Mesenchymal stem cell (in vitro differentiated cells and primary cell): ENCODE data around the gene HOXB7.

ENCODE experiments used
- DNase-seq: peaks from one replicate; pipeline ENCODE4 v3.0.0-alpha.2; 2013
- H2AFZ ChIP-seq: one replicate; pipeline ENCODE4 v1.6.1; 2013; ENCODE audit warnings: low read depth, mild to moderate bottlenecking, control low read depth, inconsistent platforms, low read length, moderate library complexity
- H2AK5ac ChIP-seq: 2 replicates; pipeline ENCODE4 v1.6.1; 2013; ENCODE audit warnings: low read length, moderate library complexity, mild to moderate bottlenecking, inconsistent platforms; ENCODE audit not compliant: severe bottlenecking
- H2BK120ac ChIP-seq: one replicate; pipeline ENCODE4 v1.6.1; 2013; ENCODE audit warnings: low read depth, mild to moderate bottlenecking, inconsistent platforms, low read length, moderate library complexity
- H2BK12ac ChIP-seq, 2 experiments: one replicate each; pipeline ENCODE4 v1.6.1; 2013; ENCODE audit warnings: inconsistent platforms in 2 of 2, low read length in 2 of 2, mild to moderate bottlenecking in 2 of 2, moderate library complexity in 2 of 2, control low read depth in 1 of 2
- H2BK15ac ChIP-seq: one replicate; pipeline ENCODE4 v1.6.1; 2013; ENCODE audit warnings: mild to moderate bottlenecking, low read depth, inconsistent platforms; ENCODE audit not compliant: poor library complexity, severe bottlenecking
- H2BK5ac ChIP-seq: 2 replicates; pipeline ENCODE4 v1.6.1; 2013; ENCODE audit warnings: low read depth, mild to moderate bottlenecking, low read length, control low read depth, inconsistent platforms; ENCODE audit not compliant: poor library complexity, severe bottlenecking
- H3K14ac ChIP-seq, 2 experiments: one replicate each; pipeline ENCODE4 v1.6.1; 2013; ENCODE audit warnings: inconsistent platforms in 2 of 2, low read length in 2 of 2, control low read depth in 1 of 2, mild to moderate bottlenecking in 1 of 2, moderate library complexity in 1 of 2
- H3K18ac ChIP-seq, 2 experiments: one replicate each; pipeline ENCODE4 v1.6.1; 2013; ENCODE audit warnings: inconsistent platforms in 2 of 2, low read length in 2 of 2, control low read depth in 1 of 2, low read depth in 1 of 2, mild to moderate bottlenecking in 1 of 2
- H3K23ac ChIP-seq, 2 experiments: one replicate each; pipeline ENCODE4 v1.6.1; 2013; ENCODE audit warnings: inconsistent platforms in 2 of 2, low read length in 2 of 2, mild to moderate bottlenecking in 2 of 2, moderate library complexity in 2 of 2, control low read depth in 1 of 2
- H3K27ac ChIP-seq: 2 replicates; pipeline ENCODE4 v1.5.1; 2013; ENCODE audit warnings: mild to moderate bottlenecking, moderate library complexity, low read length, control low read depth, inconsistent platforms; ENCODE audit not compliant: poor library complexity, severe bottlenecking
- H3K27me3 ChIP-seq, 2 experiments: 2 replicates each; pipeline versions ENCODE4 v1.6.1 to v1.7.0; 2013; ENCODE audit warnings: low read length in 2 of 2, mild to moderate bottlenecking in 2 of 2, moderate library complexity in 2 of 2, control low read depth in 1 of 2, inconsistent platforms in 1 of 2; ENCODE audit not compliant: control insufficient read depth in 1 of 2, insufficient read depth in 1 of 2
- H3K36me3 ChIP-seq, 2 experiments: 2 replicates each; pipeline versions ENCODE4 v1.6.1 to v1.7.0; 2013; ENCODE audit warnings: low read length in 2 of 2, control low read depth in 1 of 2, inconsistent platforms in 1 of 2, low read depth in 1 of 2, mild to moderate bottlenecking in 1 of 2; ENCODE audit not compliant: insufficient read depth in 2 of 2, control insufficient read depth in 1 of 2
- H3K4ac ChIP-seq, 2 experiments: one replicate each; pipeline ENCODE4 v1.6.1; 2013; ENCODE audit warnings: inconsistent platforms in 2 of 2, low read length in 2 of 2, mild to moderate bottlenecking in 2 of 2, moderate library complexity in 2 of 2, control low read depth in 1 of 2, low read depth in 1 of 2
- H3K4me1 ChIP-seq: 2 replicates; pipeline ENCODE4 v1.6.1; 2013; ENCODE audit warnings: low read depth, low read length, control low read depth; ENCODE audit not compliant: control insufficient read depth, insufficient read depth
- H3K4me2 ChIP-seq: 2 replicates; pipeline ENCODE4 v1.6.1; 2013; ENCODE audit warnings: low read length, mild to moderate bottlenecking, inconsistent platforms; ENCODE audit not compliant: poor library complexity, severe bottlenecking
- H3K4me3 ChIP-seq, 2 experiments: 2 replicates each; pipeline versions ENCODE4 v1.5.1 to v1.7.0; 2013; ENCODE audit warnings: low read length in 2 of 2, mild to moderate bottlenecking in 2 of 2, control low read depth in 1 of 2, low read depth in 1 of 2; ENCODE audit not compliant: insufficient read depth in 1 of 2
- H3K79me1 ChIP-seq: replicated peaks from 2 replicates; pipeline ENCODE4 v1.6.1; 2013; ENCODE audit warnings: mild to moderate bottlenecking, control low read depth, low read length, inconsistent platforms; ENCODE audit not compliant: poor library complexity, severe bottlenecking
- H3K9ac ChIP-seq: 2 replicates; pipeline ENCODE4 v1.7.0; 2013; ENCODE audit warnings: mild to moderate bottlenecking, low read length, moderate library complexity
- H3K9me3 ChIP-seq: 2 replicates; pipeline ENCODE4 v1.7.0; 2013; ENCODE audit warnings: mild to moderate bottlenecking, low read length; ENCODE audit not compliant: control insufficient read depth
- H4K8ac ChIP-seq: one replicate; pipeline ENCODE4 v1.6.1; 2013; ENCODE audit warnings: inconsistent platforms, mild to moderate bottlenecking, low read length, moderate library complexity
- H4K91ac ChIP-seq: one replicate; pipeline ENCODE4 v1.6.1; 2013; ENCODE audit warnings: mild to moderate bottlenecking, low read length, inconsistent platforms
- WGBS: methylation state at CpG from one replicate; pipeline ENCODE4 v1.1.7; 2013; ENCODE audit warnings: mixed read lengths; 5-methylcytosine and 5-hydroxymethylcytosine counted together

HOXB7 gene

DNA sequence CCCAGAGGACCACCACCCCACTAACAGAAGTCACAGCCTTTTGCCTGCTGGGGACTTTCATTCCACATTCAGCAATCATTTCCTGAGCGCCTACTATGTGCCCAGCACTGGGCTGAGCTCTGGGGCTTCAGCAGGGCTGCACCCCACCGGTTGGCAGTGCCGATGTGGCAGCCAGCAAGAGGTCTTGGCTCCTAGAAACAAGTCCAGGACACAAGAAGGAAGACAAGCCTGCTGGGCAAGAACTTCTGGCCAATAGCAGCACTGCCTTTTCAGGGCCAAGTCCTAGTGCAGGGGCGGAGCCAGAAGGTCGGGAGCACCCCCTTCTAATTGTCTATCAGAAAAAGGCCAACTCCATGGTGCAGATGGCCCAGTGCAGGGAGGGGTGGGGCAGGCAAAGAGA, 28.3 kb upstream of the HOXB7 start:
- no peaks in the 10 kb centered on the region for H3K79me1 ChIP-seq
- H3K4me1 ChIP-seq = peaks cover 4% of the 10 kb centered on the region
- H2BK120ac ChIP-seq = peak overlapping the region; percentile 43
- H4K8ac ChIP-seq = no peak overlapping the region
- H2BK15ac ChIP-seq = no peak overlapping the region
- H2BK12ac ChIP-seq = peak overlapping the region; percentile 14 to 71
- H3K9me3 ChIP-seq = no peaks in the 10 kb centered on the region
- H3K14ac ChIP-seq = peak overlapping the region in 1 of 2 experiments; percentile 28
- peak overlapping the region in 1 of 2 experiments; percentile 77 for H3K18ac ChIP-seq
- no peak overlapping the region for H2BK5ac ChIP-seq
- H3K27me3 ChIP-seq = peaks cover 99 to 100% of the 10 kb centered on the region in 2 experiments
- no peak for DNase-seq
- H4K91ac ChIP-seq = peak overlapping the region; percentile 85
- 72% methylated on average over 5 of the region's 5 CpGs for WGBS
- H3K23ac ChIP-seq = peak overlapping the region in 1 of 2 experiments; percentile 47
- H3K4me2 ChIP-seq = no peak overlapping the region
- no peak overlapping the region for H3K27ac ChIP-seq
- H2AFZ ChIP-seq = no peak overlapping the region
- no peaks in the 10 kb centered on the region for H3K36me3 ChIP-seq
- H2AK5ac ChIP-seq = no peak overlapping the region
- H3K9ac ChIP-seq = no peak overlapping the region
- H3K4ac ChIP-seq = peak overlapping the region; percentile 76 to 85
- H3K4me3 ChIP-seq = no peak overlapping the region

DNA sequence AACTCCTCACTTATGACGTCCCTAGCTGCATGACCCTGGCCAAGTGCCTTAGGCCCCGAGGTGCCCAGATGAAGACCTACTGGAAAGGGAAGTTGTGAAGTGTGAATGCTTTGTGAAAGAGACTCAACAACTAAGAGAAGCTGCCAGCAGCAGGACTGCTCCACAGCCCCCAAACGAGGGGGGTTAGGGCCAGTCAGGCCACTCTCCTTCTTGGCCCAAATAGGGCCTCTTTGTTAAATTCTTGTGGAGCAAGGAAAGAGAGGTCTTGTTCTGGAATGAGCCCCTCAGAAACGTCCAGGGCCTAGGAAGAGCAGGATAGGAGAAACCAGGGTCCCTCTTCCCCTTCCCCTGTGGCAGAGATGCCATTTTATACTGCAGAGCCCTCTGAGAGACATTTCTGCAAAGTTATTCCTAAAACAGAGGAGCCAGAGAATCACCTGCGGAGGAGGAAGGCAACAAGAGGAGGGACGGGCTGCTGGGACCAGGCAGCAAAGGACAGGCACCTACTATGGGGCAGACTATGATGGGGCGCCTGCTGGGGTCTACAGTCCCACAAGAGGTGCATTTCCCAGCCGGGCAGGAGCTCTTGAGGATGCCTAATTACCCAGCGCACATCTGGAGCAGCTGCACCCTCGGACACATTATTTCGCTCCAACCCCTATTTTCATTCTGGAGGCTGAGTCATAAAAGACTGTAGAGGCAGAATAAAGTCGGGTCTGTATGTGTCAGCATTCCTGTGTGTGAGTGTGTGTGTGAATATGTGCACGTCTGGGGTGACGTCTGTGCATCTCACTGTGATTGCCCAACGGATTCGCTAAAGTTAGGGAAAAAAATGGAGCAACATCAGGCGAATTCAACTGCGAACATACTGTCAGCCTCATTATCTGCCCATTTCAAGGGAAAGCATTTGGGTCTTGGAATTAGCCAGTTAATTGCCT, 26.8 kb upstream of the HOXB7 start:
- Histone ChIP-seq H2BK15ac (no peak overlapping the region), H3K9me3 (no peaks in the 10 kb centered on the region), H3K4ac (peak overlapping the region; percentile 24 to 46), H4K8ac (peak overlapping the region; percentile 61), H2BK12ac (peak overlapping the region in 1 of 2 experiments; percentile 63), H2AK5ac (no peak overlapping the region), H3K4me3 (no peak overlapping the region), H3K23ac (no peak overlapping the region), H3K4me1 (peaks cover 9% of the 10 kb centered on the region), H3K79me1 (no peaks in the 10 kb centered on the region), H4K91ac (no peak overlapping the region), H3K4me2 (no peak overlapping the region), H3K36me3 (no peaks in the 10 kb centered on the region), H3K14ac (peak overlapping the region in 1 of 2 experiments; percentile 30), H2BK5ac (no peak overlapping the region), H3K27me3 (peaks cover 99 to 100% of the 10 kb centered on the region in 2 experiments), H3K18ac (peak overlapping the region in 1 of 2 experiments; percentile 56), H2AFZ (no peak overlapping the region), H3K27ac (no peak overlapping the region), H3K9ac (no peak overlapping the region), H2BK120ac (no peak overlapping the region)
- DNase-seq = peak; percentile 99
- 35% methylated on average over 14 of the region's 18 CpGs for WGBS

DNA sequence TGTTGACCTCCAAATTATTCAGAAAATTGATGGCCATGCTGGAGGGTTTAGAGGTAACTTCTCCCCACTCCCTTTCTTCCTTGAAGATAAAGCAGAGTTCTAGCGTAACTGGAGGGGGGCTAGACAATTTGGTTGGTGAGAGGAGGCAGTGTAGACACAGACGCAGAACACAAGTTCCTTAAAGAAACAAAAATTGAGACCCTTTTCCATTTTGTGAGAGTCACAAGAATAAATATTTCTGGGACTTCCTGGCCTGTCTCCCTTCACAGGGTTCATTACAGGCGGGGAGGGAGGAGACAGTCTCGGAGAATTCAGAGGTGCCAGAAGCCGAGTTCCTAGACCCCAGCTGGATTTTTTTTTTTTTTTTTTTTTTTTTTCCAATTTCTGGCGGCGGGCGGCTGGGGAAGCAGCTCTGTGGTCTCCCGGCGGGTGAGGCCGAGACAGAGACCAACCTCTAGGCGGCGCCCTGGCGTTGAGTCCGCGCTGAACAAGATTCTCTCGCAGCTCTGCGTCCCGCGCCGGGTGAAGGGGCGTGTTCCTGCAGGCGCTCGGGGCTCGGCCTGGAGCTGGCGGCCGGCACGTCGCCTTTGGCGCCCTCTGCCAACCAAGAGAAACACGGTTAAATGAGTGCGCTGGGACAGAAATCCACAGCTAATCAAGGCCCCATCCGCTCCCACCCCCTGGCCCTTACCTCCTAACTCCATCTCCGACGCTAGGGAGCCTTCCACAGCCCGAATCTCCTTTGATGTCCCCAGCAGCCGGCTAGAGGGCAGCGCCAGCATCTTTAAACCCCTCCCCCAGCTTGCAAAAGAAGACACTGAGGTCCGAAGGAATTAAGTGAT, 25.6 kb upstream of the HOXB7 start:
- H3K23ac ChIP-seq = no peak overlapping the region
- peak overlapping the region; percentile 32 for H3K4me2 ChIP-seq
- H3K4ac ChIP-seq = no peak overlapping the region
- peaks cover 6% of the 10 kb centered on the region for H3K4me1 ChIP-seq
- no peak overlapping the region for H3K27ac ChIP-seq
- no peak overlapping the region for H2AFZ ChIP-seq
- peak overlapping the region in 1 of 2 experiments; percentile 11 for H3K14ac ChIP-seq
- H3K18ac ChIP-seq = peak overlapping the region; percentile 29 to 50
- no peaks in the 10 kb centered on the region for H3K79me1 ChIP-seq
- DNase-seq = peak; percentile 94
- H3K27me3 ChIP-seq = peaks cover 99 to 100% of the 10 kb centered on the region in 2 experiments
- H3K9ac ChIP-seq = peak overlapping the region; percentile 15
- no peak overlapping the region for H2BK12ac ChIP-seq
- H3K4me3 ChIP-seq = no peak overlapping the region
- no peak overlapping the region for H2AK5ac ChIP-seq
- no peak overlapping the region for H4K91ac ChIP-seq
- H4K8ac ChIP-seq = no peak overlapping the region
- no peaks in the 10 kb centered on the region for H3K36me3 ChIP-seq
- WGBS = 3% methylated on average over 34 of the region's 39 CpGs
- H3K9me3 ChIP-seq = no peaks in the 10 kb centered on the region
- H2BK15ac ChIP-seq = peak overlapping the region; percentile 31
- no peak overlapping the region for H2BK120ac ChIP-seq
- H2BK5ac ChIP-seq = no peak overlapping the region
